HCT116 (cell line): ENCODE measurements around the gene SLC6A7. TPM values are rescaled to one million over a fixed set of nuclear protein-coding genes. Genes with fewer than 3 reads are reported as not detected.

ENCODE experiments used
- ATAC-seq: fragments of 200-7000 bp; cut with Tn5 transposase; 2 replicates; pipeline ENCODE4 v1.9.1; 2020; ENCODE audit warnings: mild to moderate bottlenecking, moderate library complexity
- BruUV-seq: library from RNA; stranded (reverse); fragments of 400-500 nt; replicated peaks from 2 replicates; lab custom pipeline; 2021; lab: Mats Ljungman, UMichigan
- CTCF ChIA-PET: fragments of 300-600 bp; sonication (Branson Sonifier 250); formaldehyde crosslinking; loops from one replicate; lab custom pipeline; 2021; ENCODE audit warnings: antibody characterized with exemption; lab: Charles Lee
- POLR2A ChIA-PET: fragments of 300-600, 350-600 bp; sonication (Branson Sonifier 250); formaldehyde crosslinking; loops from one replicate; lab custom pipeline; 2021; ENCODE audit warnings: antibody characterized with exemption; lab: Charles Lee
- RAD21 ChIA-PET, 2 experiments: fragments of 300-600 bp; sonication (Branson Sonifier 250); formaldehyde crosslinking; loops; one replicate each; lab custom pipeline; 2023; ENCODE audit warnings: low total read pairs in 2 of 2; ENCODE audit not compliant: uncharacterized antibody in 2 of 2, unreplicated experiment in 2 of 2, low non-redundant PET in 1 of 2; lab: Charles Lee
- DNase-seq: peaks from one replicate; pipeline ENCODE4 v3.0.0-alpha.2; 2010; ENCODE audit warnings: low read depth, low spot score
- H2AFZ ChIP-seq: fragments of 200-600 bp; shearing (Covaris generic), sonication (generic); 2 replicates; pipeline ENCODE4 v1.6.1; 2017; ENCODE audit warnings: low read depth, mixed run types, mixed read lengths, antibody characterized with exemption, low read length; ENCODE audit not compliant: poor library complexity, severe bottlenecking
- H3K27ac ChIP-seq: 2 replicates; pipeline ENCODE4 v1.5.1; 2012; ENCODE audit warnings: low read depth, low read length
- H3K27me3 ChIP-seq: fragments of 200-600 bp; sonication (generic); 2 replicates; pipeline ENCODE4 v1.6.1; 2016; ENCODE audit warnings: mixed run types, low read length, mixed read lengths; ENCODE audit not compliant: insufficient read depth
- H3K36me3 ChIP-seq, 2 experiments: fragments of 200-500 bp in 1 of 2; fragments of 200-600 bp in 1 of 2; sonication (Bioruptor generic) in 1 of 2; sonication (generic) in 1 of 2; 2 replicates each; pipeline versions ENCODE4 v1.5.1 to v1.6.1; 2014 to 2016; ENCODE audit warnings: low read length in 2 of 2, inconsistent platforms in 1 of 2, mixed read lengths in 1 of 2, mixed run types in 1 of 2; ENCODE audit not compliant: insufficient read depth in 2 of 2, control insufficient read depth in 1 of 2
- H3K4me1 ChIP-seq, 2 experiments: fragments of 200-600 bp in 1 of 2; sonication (generic) in 1 of 2; 2 replicates each; pipeline versions ENCODE4 v1.5.1 to v1.6.1; 2012 to 2017; ENCODE audit warnings: low read length in 2 of 2, inconsistent platforms in 1 of 2, mild to moderate bottlenecking in 1 of 2, mixed read lengths in 1 of 2, mixed run types in 1 of 2, moderate library complexity in 1 of 2; ENCODE audit not compliant: insufficient read depth in 2 of 2, control insufficient read depth in 1 of 2
- H3K4me2 ChIP-seq: fragments of 200-600 bp; sonication (generic); 2 replicates; pipeline ENCODE4 v1.6.1; 2017; ENCODE audit warnings: mixed run types, low read length, mixed read lengths
- H3K4me3 ChIP-seq, 2 experiments: fragments of 200-600 bp in 1 of 2; sonication (generic) in 1 of 2; replicated peaks in 1 of 2; 2 replicates each; pipeline ENCODE4 v1.5.1; 2011 to 2016; ENCODE audit warnings: low read length in 2 of 2, control low read depth in 1 of 2, low read depth in 1 of 2, mild to moderate bottlenecking in 1 of 2, mixed read lengths in 1 of 2, mixed run types in 1 of 2
- H3K79me2 ChIP-seq: fragments of 200-600 bp; sonication (generic); 2 replicates; pipeline ENCODE4 v1.6.1; 2017; ENCODE audit warnings: mild to moderate bottlenecking, mixed run types, low read length, moderate library complexity, mixed read lengths; ENCODE audit not compliant: insufficient read depth
- H3K9ac ChIP-seq: fragments of 200-600 bp; sonication (generic); 2 replicates; pipeline ENCODE4 v1.6.1; 2016; ENCODE audit warnings: low read length, mixed read lengths
- H3K9me2 ChIP-seq: fragments of 200-600 bp; sonication (generic), shearing (Covaris generic); 2 replicates; pipeline ENCODE4 v1.6.1; 2017; ENCODE audit warnings: mixed run types, mild to moderate bottlenecking, moderate library complexity; ENCODE audit not compliant: insufficient read depth
- H3K9me3 ChIP-seq, 2 experiments: fragments of 200-500 bp in 1 of 2; fragments of 200-600 bp in 1 of 2; sonication (Bioruptor generic) in 1 of 2; sonication (generic) in 1 of 2; 2 replicates each; pipeline ENCODE4 v1.6.1; 2014 to 2017; ENCODE audit warnings: low read length in 2 of 2, mixed read lengths in 2 of 2, inconsistent platforms in 1 of 2, low read depth in 1 of 2, mild to moderate bottlenecking in 1 of 2, mixed run types in 1 of 2, moderate library complexity in 1 of 2; ENCODE audit not compliant: control insufficient read depth in 1 of 2, insufficient read depth in 1 of 2
- H4K20me1 ChIP-seq: fragments of 200-600 bp; sonication (generic), shearing (Covaris generic); 2 replicates; pipeline ENCODE4 v1.6.1; 2017; ENCODE audit warnings: mixed run types, mild to moderate bottlenecking, moderate library complexity; ENCODE audit not compliant: insufficient read depth
- ATF3 ChIP-seq: IDR thresholded peaks from 2 replicates; pipeline ENCODE4 v1.6.1; 2012
- CEBPB ChIP-seq: IDR thresholded peaks from 2 replicates; pipeline ENCODE4 v1.6.1; 2012; ENCODE audit warnings: low read depth
- EZH2phosphoT487 ChIP-seq: fragments of 200-600 bp; IDR thresholded peaks from 2 replicates; pipeline ENCODE4 v1.6.1; 2018; ENCODE audit warnings: antibody characterized with exemption, borderline replicate concordance
- JUND ChIP-seq: IDR thresholded peaks from 2 replicates; pipeline ENCODE4 v1.6.1; 2012
- POLR2AphosphoS5 ChIP-seq: IDR thresholded peaks from 2 replicates; pipeline ENCODE4 v1.6.1; 2011; ENCODE audit warnings: mild to moderate bottlenecking, low read depth, low read length, moderate library complexity
- RAD21 ChIP-seq: IDR thresholded peaks from 2 replicates; pipeline ENCODE4 v1.6.1; 2012; ENCODE audit warnings: low read depth, mild to moderate bottlenecking
- SP1 ChIP-seq: IDR thresholded peaks from 2 replicates; pipeline ENCODE4 v1.6.1; 2012; ENCODE audit warnings: low read depth
- SRF ChIP-seq: IDR thresholded peaks from 2 replicates; pipeline ENCODE4 v1.6.1; 2012; ENCODE audit warnings: low read depth
- TCF7L2 ChIP-seq: IDR thresholded peaks from 2 replicates; pipeline ENCODE4 v1.7.0; 2011; ENCODE audit warnings: borderline replicate concordance, inconsistent platforms; ENCODE audit not compliant: insufficient read depth, insufficient read length; ENCODE audit errors: extremely low read depth
- ZFX ChIP-seq: fragments of 450-650 bp; IDR thresholded peaks from 2 replicates; pipeline ENCODE4 v1.6.1; 2017
- ZNF274 ChIP-seq: fragments of 200-500 bp; sonication (Bioruptor generic); IDR thresholded peaks from 2 replicates; pipeline ENCODE4 v1.6.1; 2014; ENCODE audit warnings: mild to moderate bottlenecking, low read depth, low read length, inconsistent platforms
- intact Hi-C: fragments of 100-400 bp; cut with micrococcal nuclease; formaldehyde crosslinking; loops from 2 replicates; pipeline ENCODE4 v1.10.0; 2022
- total RNA-seq: library from RNA; stranded (reverse); gene quantifications from one replicate; pipeline ENCODE4 v1.2.1, GENCODE V29; 2021; ENCODE audit not compliant: unreplicated experiment
- TF ChIP-seq, protein P1 (sequence below), 3 experiments: fragments of 200-600 bp in 1 of 3; sonication (generic) in 1 of 3; IDR thresholded peaks in 2 of 3; conservative IDR thresholded peaks in 1 of 3; 2 replicates each; pipeline ENCODE4 v1.5.1; 2012 to 2017; ENCODE audit warnings: low read depth in 2 of 3, low read length in 2 of 3, antibody characterized with exemption in 1 of 3, borderline replicate concordance in 1 of 3, control low read depth in 1 of 3, mild to moderate bottlenecking in 1 of 3, mixed read lengths in 1 of 3, mixed run types in 1 of 3, moderate library complexity in 1 of 3; ENCODE audit not compliant: insufficient read depth in 1 of 3
- TF ChIP-seq, protein P2 (sequence below): IDR thresholded peaks from 2 replicates; pipeline ENCODE4 v1.6.1; 2012

Gene SLC6A7
- total RNA-seq, 1 experiment from 2014 or later = not detected

GRCh38 chr5:150188146-150188842 is 1.6 kb upstream of the SLC6A7 start:
- DNase-seq (no peak), ATAC-seq (no peak)
- CTCF ChIA-PET = no interaction called here
- Histone ChIP-seq H3K9me2 (no peaks in the 10 kb centered on the region), H3K27me3 (no peaks in the 10 kb centered on the region; the same call in 1 of the 2 replicates), H3K27ac (no peak overlapping the region), H3K4me1 (peaks cover 0 to 7% of the 10 kb centered on the region in 2 experiments; a peak in 1 of 4 replicates), H3K4me3 (no peak overlapping the region), H2AFZ (no peak overlapping the region), H3K36me3 (no peaks in the 10 kb centered on the region), H3K79me2 (no peaks in the 10 kb centered on the region), H3K9me3 (no peaks in the 10 kb centered on the region), H4K20me1 (no peaks in the 10 kb centered on the region), H3K4me2 (no peak overlapping the region), H3K9ac (no peak overlapping the region)
- intact Hi-C loops = no loop called here
- RAD21 ChIA-PET = no interaction called here
- no TSS peak for BruUV-seq
- TF ChIP-seq SRF = no peak
- TF ChIP-seq CEBPB = no peak
- TF ChIP-seq, protein P1, sequence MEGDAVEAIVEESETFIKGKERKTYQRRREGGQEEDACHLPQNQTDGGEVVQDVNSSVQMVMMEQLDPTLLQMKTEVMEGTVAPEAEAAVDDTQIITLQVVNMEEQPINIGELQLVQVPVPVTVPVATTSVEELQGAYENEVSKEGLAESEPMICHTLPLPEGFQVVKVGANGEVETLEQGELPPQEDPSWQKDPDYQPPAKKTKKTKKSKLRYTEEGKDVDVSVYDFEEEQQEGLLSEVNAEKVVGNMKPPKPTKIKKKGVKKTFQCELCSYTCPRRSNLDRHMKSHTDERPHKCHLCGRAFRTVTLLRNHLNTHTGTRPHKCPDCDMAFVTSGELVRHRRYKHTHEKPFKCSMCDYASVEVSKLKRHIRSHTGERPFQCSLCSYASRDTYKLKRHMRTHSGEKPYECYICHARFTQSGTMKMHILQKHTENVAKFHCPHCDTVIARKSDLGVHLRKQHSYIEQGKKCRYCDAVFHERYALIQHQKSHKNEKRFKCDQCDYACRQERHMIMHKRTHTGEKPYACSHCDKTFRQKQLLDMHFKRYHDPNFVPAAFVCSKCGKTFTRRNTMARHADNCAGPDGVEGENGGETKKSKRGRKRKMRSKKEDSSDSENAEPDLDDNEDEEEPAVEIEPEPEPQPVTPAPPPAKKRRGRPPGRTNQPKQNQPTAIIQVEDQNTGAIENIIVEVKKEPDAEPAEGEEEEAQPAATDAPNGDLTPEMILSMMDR (IDR thresholded peaks at IDR 0.05 in 2 of 3, conservative IDR thresholded peaks at IDR 0.05 in 1 of 3; ENCODE audit: borderline replicate concordance in 1 of 3, insufficient read depth in 1 of 3, low read depth in 2 of 3, low read length in 2 of 3) = no peak
- no peak for TF ChIP-seq POLR2AphosphoS5
- TF ChIP-seq RAD21 = no peak
- no peak for TF ChIP-seq SP1
- TF ChIP-seq EZH2phosphoT487 = no peak
- no peak for TF ChIP-seq ZNF274
- no peak for TF ChIP-seq ATF3
- no peak for TF ChIP-seq ZFX
- TF ChIP-seq, protein P2, sequence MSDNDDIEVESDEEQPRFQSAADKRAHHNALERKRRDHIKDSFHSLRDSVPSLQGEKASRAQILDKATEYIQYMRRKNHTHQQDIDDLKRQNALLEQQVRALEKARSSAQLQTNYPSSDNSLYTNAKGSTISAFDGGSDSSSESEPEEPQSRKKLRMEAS = no peak
- no peak for TF ChIP-seq TCF7L2
- TF ChIP-seq JUND = no peak
- POLR2A ChIA-PET = no interaction called here
